IPS DF 4.7 (cell line): Measurements from ENCODE around the gene ZC3H6.
"Not testable (repeated sequence)": the region's sequence is repeated elsewhere in the genome, so short reads cannot be mapped to it uniquely, and the experiment has no call there.

Experiments used
- DNase-seq: peaks from one replicate; pipeline ENCODE4 v3.0.0-alpha.2; 2013; ENCODE audit warnings: low spot score; ENCODE audit errors: extremely low read depth

ZC3H6 gene

DNA sequence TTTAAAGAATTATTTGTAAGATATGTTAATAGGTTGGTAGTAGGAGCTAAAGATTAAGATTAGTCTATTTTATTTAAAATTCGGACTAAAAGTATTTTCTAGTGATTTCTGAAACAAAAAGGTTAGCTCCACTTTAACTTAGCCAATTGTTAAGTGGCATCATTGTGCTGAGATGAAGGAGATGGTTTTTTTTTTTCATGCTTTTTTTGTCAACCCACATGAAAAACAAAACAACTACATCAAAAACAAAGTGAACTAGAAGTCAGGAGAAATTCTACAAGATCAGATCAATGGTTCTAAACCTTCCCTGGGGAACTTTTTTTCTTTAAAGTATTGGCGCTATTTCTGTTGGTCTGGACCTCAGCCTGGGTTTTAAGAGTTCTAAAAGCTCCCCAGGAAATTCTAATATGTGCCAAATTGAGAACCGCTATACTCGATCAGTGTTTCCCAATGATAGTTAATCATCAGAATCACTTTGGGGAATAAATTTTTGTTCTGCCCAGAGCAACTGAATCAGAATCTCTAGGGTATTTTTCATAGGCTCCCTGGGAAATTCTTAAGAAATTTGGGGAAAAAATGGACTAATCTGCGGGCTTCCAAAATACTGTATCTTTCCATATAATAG lies 2.3 kb downstream of the ZC3H6 start:
- no peak for DNase-seq

DNA sequence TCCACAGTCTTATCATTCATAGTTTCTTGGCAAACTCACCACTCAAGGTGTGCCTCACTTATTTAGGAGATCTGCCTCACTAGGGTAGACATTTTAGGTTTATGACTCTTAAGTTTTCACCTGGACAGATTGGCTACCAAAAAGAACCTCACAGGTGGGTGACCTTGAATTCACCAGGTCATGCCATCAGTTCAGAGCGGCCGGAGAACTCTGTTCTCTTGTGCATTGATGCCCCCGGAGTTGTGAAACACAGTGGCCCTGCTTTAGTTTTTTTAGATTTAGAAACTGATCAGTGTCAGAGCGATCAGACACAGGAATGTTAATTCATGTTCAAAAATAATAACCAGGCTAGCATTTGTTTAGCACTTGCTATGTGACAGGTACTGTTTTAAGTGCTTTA lies 6.7 kb downstream of the ZC3H6 start:
- DNase-seq = not testable (repeated sequence)

DNA sequence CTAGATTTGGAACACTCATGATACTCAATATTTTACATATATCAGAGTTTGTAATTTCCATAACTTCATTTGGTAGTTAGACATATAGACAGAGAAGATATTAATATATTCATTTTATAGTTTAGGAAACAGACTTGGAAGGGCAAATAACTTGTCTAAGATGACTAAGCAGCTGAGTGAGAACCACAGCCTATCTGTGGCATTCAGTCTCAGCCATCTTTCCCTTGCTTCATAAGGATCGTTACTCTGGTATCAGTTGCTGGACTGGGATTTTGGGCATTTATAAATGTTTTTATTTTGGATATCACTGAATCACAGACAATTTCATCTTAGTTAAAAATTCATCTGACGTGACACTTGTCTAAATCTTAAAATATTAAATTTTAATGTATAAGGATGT lies 8.1 kb downstream of the ZC3H6 start:
- DNase-seq = not testable (repeated sequence)

DNA sequence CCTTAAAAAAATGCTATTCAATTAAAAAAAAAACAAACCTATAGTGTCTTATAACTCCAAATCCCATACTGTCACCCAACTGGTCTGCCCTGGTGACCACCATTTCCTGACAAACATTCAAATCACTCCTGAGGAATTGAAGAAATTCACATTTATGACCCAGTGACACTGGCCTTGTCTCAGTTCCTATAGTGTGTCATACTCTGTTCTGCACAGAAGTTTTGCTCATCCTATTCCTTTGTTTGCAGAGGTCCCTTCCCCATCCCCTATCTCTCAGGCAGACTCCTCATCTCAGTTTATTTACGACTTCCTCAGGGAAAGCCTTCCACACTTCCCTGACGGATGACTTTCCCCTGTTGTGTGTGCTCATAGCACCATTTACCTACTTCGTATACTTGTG lies 14.7 kb downstream of the ZC3H6 start:
- no peak for DNase-seq

DNA sequence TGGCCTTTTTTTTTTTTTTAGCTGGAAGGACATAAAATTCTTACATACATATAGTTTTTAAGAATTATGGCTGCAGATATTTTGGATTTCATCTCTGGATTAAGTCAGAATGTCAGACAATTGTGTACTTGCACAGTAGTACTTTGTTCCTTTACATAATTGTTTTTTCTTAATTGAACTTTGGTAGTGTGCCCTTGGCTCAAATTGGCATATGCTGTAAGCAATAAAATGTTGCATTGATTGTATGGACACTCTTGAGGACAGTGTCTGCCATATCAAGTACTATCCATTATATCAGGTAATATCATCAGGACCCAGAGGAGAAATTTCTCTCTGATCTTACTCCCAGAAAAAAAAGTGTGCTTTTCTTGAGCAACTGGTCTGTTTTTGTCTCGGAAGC lies 15.3 kb downstream of the ZC3H6 start:
- DNase-seq = no peak

DNA sequence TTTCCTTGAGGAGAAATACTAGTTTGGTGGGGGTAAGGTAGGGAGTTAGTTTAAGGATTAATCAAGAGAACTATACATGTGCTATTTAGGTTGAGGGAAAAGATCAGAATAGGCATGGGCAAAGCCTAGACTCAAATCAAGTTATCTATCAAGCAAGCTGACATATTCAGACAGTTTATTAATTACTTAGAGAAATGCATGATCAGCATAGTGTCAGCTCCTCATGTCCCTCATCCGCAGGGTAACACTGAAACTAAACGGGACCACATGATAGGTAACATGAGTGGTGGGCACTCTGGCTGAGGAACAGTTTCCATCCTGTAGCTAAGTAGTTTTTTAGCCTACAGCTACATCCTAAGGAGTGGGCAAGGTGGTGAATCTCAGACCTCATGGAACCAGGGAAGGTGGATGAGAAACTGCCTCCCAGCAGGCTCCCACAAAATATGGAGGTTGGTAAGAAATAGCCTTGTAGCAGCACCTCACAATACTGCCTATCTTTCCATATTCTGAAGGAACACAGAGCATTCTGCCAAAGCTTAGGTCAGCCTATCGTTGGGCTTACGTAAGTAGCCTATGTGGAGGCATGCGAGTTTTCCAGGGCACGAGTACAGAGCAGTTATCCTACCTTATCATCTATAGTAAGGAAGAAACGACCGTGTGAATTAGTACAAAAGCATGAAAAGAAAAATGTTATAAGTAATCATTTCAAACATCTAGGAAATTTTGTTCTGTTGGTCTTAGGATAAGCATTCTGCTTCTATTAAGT lies 18.4 kb downstream of the ZC3H6 start:
- no peak for DNase-seq

DNA sequence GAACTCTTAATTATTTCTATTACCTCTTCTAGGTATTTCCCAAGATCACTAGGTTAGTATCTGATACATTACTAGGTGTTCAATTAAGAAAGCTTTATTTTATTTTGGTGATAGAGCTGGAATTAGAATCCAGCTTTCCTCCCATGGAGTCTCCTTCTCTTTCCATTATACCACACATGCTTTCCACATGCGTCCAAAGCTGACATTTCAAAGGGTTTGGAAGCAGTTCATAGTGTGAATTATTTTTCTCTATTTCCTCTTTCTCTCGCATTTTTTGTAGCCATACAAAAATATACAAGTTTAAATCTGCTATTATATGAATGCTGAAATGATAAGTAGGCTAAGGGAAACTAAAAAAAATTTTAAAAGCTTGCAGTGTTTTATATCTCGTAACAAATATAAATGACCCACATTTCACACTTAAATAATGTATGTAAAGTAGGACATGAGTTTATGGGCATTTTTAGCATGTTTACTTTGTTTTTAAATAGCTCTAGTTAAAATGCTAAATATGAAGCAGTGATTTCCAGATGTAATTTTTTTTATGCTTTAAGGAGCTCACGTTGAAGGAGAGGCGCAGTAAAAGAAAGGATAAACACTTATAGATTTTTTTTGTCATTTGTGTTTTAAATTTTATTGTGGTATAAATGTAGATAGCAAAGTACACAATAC lies 20.1 kb downstream of the ZC3H6 start:
- DNase-seq = no peak

DNA sequence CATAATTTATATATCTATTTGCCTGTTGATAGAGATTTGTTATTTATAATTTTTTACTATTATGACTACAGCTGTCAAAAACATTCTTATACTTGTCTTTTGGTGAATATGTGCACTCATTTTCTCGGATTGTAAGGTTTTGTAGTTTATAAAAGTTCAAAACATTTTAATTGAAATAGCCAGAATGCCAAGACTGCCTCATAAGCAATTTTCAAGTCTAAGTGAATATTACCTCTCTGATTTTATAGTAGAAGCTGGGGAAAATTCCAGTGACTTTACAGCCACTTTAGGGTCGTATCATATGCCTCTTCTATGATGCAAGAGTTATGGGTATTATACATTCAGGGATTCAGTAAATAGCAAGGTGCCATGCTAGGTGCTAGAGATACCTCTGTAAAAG lies 21.0 kb downstream of the ZC3H6 start:
- no peak for DNase-seq

DNA sequence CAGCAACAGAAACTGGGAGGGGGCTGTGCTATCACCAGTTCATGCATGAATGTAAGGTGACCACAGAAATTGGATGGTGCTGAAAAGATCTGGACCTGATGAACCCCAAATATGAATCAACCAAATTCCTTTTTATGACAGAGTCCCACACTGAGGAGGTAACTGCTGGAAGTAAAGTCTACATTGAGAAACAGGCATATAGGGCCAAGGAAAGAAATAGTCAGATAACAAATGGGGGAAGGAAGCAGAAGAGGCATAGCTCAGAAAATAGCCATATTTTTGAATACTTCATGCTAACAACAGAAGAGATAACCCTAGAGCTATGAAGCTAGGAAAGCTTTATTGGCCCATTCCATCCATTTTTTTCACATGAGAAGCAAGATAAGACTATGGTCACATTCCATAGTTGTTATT lies 25.8 kb downstream of the ZC3H6 start:
- no peak for DNase-seq

DNA sequence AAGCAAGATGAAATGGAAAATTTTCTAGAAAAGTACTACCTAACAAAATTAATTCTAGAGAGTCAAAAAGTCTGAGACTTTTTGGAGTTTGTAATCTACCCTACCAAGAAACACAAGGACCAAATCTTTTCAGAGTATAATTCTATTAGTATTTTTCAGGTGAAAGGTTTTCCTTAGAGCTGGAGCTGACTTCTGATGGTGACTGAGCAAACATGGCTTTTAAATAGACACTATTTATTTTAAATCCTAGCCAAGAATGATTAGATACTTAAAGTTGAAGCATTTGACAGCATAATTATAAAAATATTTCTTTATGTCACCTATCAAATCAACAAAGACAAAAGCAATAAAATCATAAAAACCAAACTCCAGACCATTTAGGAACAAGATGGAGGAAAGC lies 26.6 kb downstream of the ZC3H6 start:
- DNase-seq = no peak

DNA sequence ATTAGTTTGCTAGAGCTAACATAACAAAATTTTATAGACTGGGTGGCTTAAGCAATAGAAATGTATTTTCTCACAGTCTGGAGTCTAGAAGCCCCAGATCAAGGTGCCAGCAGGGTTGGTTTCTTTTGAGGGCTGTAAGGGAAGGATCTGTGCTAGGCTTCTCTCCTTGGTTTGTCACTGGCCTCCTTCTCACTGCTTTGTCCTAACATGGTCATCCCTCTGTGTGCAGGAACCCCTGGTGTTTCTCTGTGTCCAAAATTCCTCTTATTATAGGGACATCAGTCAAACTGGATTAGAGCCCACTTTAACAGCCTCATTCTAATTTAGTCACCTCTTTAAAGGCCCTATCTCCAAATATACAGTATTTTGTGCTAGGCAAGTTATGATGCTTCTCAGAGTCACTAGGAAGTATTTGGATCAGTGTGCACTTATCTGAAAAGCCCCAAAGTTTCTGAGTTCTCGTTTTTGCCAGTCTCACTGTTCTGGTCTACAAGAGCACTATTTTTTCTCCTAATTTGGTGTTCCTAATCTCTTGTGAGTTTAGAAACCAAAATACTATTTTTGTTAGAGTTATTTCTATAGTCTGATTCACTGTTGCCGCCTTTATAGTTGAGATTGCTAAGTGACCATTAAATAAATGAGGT lies 29.0 kb downstream of the ZC3H6 start:
- DNase-seq = no peak

DNA sequence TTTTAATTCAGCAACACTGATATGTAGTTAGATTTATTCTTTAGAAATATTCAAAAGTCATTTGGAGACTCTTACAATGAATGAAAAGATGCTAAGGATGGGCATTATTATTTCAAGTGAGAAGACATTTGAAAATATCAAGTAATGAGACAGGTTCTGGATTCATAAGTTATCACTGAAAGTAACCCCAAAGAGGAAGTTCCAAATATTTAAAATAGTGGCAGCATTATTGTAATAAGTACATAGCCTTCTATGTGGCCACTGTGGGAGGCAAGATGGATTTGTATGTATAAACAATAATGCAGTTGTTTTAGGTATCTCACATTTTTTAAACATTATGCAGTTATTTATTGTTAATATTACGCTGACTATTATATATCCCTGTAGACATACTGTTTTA lies 29.7 kb downstream of the ZC3H6 start:
- no peak for DNase-seq

DNA sequence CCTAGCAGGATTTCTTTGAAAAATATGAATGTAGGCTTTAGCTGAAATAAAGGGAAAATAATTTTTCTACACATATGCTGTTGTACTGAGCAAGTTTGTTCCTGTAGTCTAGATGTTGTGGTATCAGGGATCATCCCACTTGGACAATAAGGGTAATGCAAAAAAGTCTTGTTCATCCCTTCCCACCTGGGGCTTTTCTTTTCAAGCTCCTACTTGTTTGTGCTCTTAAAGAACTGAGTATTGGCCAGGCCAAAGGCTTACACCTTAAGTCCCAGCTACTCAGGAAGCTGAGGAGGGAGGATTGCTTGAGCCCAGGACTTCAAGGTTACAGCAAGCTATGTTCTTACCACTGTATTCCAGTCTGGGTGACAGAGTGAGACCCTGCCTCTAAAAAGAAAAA lies 35.5 kb downstream of the ZC3H6 start:
- no peak for DNase-seq

DNA sequence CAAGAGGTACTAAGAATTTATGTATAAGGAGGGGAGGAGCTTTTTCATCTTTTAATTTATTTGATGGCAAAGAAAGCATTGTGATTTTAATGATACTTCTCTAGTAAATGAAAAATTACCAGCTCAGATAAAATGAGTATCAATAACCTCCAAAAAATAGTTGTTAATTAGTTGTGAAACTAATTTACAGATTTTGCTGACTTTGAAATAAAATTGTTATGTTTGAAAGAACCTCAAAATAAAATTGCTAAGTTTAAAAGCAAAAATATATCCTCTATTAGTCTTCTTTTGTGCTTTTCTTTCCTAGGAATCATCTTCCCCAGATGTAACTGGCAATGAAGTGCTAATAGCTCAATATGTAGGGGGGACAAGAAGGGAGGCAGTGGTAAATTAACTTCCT lies 36.5 kb downstream of the ZC3H6 start:
- no peak for DNase-seq

DNA sequence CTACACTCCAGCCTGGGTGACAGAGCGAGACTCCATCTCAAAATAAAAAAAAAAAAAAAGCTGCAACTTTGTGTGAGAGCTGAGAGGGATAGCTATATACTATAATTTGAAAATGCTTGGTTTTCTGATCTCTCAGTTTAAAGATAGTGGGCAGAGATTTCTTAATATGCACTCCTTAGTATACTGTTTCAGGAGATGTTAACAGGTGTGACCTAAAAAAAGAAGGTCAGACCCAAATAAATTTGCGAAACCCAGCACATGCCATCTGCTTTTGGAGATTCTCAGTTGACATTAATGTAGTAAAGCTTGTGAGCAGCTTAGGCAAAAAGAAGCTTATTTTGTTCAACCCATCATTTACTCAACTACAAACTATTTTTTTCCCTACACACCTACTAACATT lies 37.4 kb downstream of the ZC3H6 start:
- DNase-seq = no peak

DNA sequence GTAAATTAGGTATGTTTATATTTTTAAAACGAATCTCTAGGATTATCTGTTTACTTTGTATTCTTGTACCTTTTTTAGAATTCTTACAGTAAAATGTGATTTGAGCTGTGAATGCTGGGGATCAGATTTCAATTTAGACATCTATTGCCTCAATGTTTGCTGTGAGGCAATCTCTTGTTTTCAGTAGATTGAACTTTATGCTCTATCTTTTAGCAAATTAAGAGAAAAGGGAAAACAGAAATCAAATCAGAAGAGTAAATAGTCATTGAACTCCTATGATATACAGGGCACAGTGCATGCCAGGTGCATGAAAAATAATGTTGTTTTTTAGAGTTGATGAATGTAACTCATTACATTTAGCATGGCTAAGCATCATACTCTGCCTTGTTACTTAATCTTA lies 39.5 kb downstream of the ZC3H6 start:
- no peak for DNase-seq

DNA sequence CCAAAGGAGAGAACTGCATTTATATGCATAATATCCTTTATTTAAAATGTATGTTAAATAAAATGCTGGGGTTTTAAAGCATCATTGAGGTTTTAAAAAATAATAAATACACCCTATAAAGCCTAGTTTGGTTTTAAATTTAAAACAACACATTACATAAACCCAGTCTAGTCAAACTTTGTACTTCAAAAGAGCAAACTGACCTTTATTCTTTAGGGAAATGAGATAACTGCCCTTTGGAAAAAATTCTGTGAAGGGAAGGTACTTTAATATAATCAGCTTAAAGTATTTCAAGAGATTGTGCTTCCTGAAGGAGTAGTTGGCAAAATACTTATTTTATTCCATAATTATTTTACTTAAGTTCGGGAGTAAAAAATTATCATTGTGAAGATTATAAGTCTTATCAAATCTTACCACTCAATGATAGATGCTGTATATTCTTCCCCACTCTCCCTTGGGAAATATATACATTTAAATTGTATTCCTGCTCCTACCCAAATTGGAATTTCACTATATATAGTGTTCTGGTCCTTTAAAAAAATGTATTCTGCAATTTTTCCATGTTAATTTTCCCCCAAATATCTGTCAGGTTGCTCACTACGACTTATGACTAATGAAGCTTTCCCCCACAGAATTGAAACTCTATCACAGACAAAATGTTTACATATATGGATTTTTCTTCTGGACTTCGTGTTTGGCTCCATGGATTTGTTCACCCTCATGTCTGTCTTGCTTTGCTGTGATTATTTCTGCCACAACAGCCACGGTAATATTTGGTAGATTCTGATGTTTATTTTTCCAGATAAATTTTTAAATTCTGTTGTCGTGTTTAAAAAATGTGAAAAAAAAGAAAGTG lies 42.1 kb downstream of the ZC3H6 start:
- no peak for DNase-seq

DNA sequence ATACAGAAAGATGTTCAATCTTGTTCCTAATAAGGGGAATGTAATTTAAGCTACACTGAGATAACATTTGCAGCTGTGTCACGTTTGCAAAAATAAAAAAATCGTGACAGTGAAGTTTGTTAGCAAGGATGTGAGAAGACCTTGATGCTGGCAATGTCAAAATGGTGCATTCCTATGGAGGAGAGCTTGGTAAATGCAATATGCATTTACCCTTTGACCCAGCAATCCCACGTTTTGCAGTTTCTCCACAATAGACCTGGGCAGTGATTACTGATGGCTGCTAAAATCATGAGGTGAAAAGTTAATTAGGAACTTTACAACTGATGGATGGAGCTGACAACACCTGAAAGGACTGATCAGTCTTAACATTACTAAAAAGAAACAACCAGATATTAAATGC lies 43.1 kb downstream of the ZC3H6 start:
- no peak for DNase-seq

DNA sequence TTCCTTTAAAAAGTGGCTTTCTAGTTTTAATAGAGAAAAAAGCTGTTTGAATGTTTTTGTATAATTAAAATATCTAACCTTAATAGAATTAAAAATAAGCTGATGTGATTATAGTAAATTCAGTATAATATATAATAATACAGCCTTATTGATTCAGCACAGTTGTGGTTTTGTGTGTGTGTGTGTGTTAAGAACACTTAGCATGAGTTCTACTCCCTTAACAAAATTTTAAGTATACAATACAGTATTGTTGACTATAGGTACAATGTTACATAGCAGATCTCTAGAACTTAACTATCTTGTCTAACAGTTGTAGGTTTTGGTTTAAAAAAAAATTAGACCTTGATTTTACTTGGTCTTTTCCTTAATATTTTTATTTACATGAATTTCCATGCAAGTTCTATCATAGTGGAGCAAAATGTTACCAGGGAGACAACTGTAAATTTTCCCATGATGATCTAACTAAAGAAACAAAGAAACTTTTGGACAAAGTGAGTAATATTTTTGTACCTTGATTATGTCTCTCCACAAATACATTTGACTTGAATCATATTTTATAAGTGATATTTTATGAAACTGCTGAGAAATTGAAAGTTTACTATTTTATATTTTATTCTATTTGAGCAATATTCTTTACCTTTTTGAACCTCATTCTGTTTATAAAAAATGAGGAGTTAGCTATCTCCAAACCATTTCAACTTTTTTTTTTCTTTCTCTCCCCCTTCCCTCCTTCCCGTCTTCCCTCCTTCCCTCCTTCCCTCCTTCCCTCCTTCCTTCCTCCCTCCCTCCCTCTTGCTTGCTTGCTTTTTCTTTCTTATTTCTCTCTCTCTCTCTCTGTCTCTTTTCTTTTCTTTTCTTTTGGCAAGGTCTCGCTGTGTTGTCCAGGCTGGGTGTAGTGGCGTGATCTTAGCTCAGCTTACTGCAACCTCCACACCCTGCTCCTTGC lies 46.3 kb downstream of the ZC3H6 start:
- no peak for DNase-seq

DNA sequence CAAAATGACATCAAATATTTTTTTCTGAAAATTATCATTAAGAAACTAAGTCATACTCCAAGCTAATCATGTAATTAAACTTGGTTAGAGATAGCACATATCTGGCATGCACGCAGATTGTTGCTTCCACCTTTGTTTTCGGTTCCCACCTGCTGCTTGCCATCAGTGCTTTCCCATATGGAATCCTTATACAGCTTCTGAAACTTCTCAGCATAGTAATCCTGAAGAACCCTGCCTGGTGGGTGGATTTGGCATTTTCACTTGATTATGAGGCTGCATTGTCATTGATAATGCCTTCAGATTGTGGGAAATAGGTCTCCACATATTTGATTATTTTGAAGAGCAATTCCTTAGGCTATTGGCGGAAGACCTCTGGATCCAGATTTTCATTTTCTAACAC lies 47.5 kb downstream of the ZC3H6 start:
- DNase-seq = no peak
